GM12872 (cell line): ENCODE measurements around the gene SLC39A7.

Experiments
- CTCF ChIP-seq: IDR thresholded peaks from 3 replicates; pipeline ENCODE4 v1.5.1; 2011; ENCODE audit warnings: low read depth, mild to moderate bottlenecking, low read length, moderate library complexity; ENCODE audit not compliant: insufficient read depth

The SLC39A7 gene

GRCh38 chr6:33171880-33172687 is 28.6 kb upstream of the SLC39A7 start:
- no peak for TF ChIP-seq CTCF

- TF ChIP-seq CTCF, result peak; percentile 84
Measured at GRCh38 chr6:33172688-33173534, 27.8 kb upstream of the SLC39A7 start.

GRCh38 chr6:33173535-33174180 is 27.0 kb upstream of the SLC39A7 start:
- no peak for TF ChIP-seq CTCF

- no peak for TF ChIP-seq CTCF
Measured at GRCh38 chr6:33174784-33175183, 25.9 kb upstream of the SLC39A7 start.

GRCh38 chr6:33175436-33176069 is 25.1 kb upstream of the SLC39A7 start:
- TF ChIP-seq CTCF, result 0 out of 3 replicates have a peak, but pooled peaks have one; percentile 9

- TF ChIP-seq CTCF, result no peak
Measured at GRCh38 chr6:33176906-33177305, 23.8 kb upstream of the SLC39A7 start.
